Fibroblast of villous mesenchyme (primary cell): ENCODE data around the gene GORASP1. TPM values are rescaled to one million over a fixed set of nuclear protein-coding genes. Genes with fewer than 3 reads are reported as not detected.

ENCODE experiments used
- DNase-seq: peaks from one replicate; pipeline ENCODE4 v3.0.0-alpha.2; 2010; ENCODE audit warnings: low read depth
- H3K4me3 ChIP-seq: 2 replicates; pipeline ENCODE4 v1.5.1; 2011; ENCODE audit warnings: low read depth, mild to moderate bottlenecking, low read length
- CTCF ChIP-seq: IDR thresholded peaks from 2 replicates; pipeline ENCODE4 v1.5.1; 2012; ENCODE audit warnings: low read depth, mild to moderate bottlenecking, low read length; ENCODE audit not compliant: insufficient read depth
- total RNA-seq: library from RNA; depleted of rRNA; stranded (reverse); fragments of >200 nt; gene quantifications from 2 replicates; pipeline ENCODE4 v1.2.3, GENCODE V29; 2012

The GORASP1 gene
- total RNA-seq, 1 donor, result 44.9 TPM

- TF ChIP-seq CTCF, result peak; percentile 65
- peak; percentile 24 for DNase-seq
- no peak overlapping the region for H3K4me3 ChIP-seq
Measured at GRCh38 chr3:39101022-39101689, 6.3 kb downstream of the GORASP1 start.

GRCh38 chr3:39100500-39100886, 6.9 kb downstream of the GORASP1 start:
- no peak for TF ChIP-seq CTCF
- no peak for DNase-seq
- no peak overlapping the region for H3K4me3 ChIP-seq

- H3K4me3 ChIP-seq, result no peak overlapping the region
- no peak for DNase-seq
- no peak for TF ChIP-seq CTCF
Measured at GRCh38 chr3:39099738-39100499, 7.5 kb downstream of the GORASP1 start.

GRCh38 chr3:39099242-39099641, 8.2 kb downstream of the GORASP1 start:
- no peak overlapping the region for H3K4me3 ChIP-seq
- TF ChIP-seq CTCF, result no peak
- no peak for DNase-seq

GRCh38 chr3:39098473-39099000, 8.9 kb downstream of the GORASP1 start:
- H3K4me3 ChIP-seq, result no peak overlapping the region
- no peak for DNase-seq
- TF ChIP-seq CTCF, result no peak

GRCh38 chr3:39097716-39098472, 9.5 kb downstream of the GORASP1 start:
- no peak for DNase-seq

More at GRCh38 chr3:39097716-39098472, 9.5 kb downstream of the GORASP1 start:
- no peak for TF ChIP-seq CTCF
- no peak overlapping the region for H3K4me3 ChIP-seq
